ENCODE data around the gene MAP2K4. TPM values are rescaled to one million over a fixed set of nuclear protein-coding genes. Genes with fewer than 3 reads are reported as not detected.
A peak's percentile ranks its signal among the peaks of the same experiment; 100 is the strongest.

The MAP2K4 gene
- total RNA-seq: 77.0 TPM

DNA sequence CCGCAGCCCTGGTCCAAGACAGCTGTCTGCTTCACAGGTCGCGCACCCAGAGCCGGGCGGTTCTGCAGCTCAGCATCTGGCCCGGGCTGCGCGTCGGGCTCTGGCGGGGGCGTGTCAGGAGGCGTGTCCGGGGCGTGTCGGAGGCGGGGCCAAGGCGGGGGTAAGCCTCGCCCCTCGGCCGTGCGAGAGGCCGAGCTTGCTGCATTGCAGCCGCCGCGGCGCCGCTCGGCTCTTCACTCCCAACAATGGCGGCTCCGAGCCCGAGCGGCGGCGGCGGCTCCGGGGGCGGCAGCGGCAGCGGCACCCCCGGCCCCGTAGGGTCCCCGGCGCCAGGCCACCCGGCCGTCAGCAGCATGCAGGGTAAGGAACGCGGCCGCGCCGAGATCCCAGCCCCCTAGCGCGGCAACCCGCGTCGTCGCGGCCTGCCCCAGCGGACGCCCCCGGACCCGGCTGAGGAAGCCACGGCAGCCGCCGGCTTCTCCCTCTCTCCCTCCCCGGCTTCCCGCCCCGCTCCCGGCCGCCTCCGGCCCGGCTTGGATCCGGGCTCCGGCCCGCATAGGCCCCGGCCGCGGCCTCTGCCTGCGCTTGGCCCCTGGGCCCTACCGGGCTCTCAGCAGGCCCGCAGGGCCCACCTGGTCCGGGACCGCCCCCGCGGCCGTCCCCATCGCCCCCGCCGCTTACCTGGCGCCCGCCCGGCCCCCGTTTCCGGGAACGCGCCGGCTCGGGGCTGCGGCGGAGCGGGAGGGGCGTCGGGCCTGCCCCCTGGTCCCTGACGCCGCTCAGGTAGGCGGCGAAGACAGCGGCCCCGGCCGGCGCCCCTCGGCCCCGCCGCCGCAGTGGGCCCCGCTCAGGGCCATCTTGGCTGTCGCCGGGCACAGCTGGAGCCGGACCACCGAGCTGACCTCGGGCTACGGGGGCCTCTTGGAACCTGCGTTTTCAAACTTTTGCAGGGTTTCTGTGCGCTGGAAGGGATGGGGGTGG lies at the start of gene MAP2K4:
TSS of gene MAP2K4 (plus strand) at position 236 of the 981 bp plus-strand sequence. CDS start at position 246, 10 bp downstream.

DNA sequence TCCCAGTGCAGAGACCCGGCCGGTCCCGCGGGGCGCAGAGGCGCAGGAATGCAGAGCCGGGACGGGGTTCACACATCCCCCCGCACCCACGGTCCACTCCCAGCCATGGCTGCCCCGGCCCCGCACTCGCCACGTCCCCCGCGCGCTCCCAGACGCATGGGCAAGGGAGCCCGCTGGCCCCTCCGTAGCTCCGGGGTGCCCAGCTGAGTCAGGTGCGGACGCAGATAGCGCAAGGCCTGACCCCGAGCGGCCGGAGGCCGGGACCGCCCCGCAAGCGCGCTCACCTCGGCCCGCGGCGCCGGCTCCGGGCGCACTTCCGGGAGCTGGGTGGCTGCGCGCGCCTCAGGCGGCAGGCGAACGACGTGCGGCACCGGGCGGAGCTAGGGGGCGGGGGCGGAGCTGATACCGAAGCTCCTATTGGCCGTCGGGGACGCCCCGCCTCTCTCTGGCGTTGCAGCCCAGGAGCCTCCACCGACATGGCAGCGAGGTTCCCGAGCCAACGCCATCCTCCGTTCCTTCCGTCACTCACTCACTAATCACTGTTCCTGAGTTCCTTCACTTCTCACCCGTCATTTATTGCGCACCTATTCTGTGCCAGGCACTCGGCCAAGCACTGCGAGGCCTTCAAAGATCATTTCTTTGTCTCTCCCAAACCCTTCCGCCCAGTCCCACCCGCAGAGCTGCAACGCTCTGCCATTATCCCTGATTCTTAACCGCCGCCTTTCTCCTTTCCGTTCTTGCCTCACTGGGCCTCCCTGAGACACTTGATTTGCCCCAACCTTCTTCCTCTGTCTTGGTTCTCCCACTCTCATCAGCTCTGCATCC lies 23.3 kb upstream of the MAP2K4 start, which contains the start of gene ZNF18:
TSS of gene ZNF18 (minus strand) at position 329 of the 825 bp plus-strand sequence. CDS start 4,646 bp downstream, outside the sequence.

Small RNA genes lying within 50 kb of the gene (small RNA-seq; reads per million reads assigned to genes)
- gene MIR744 (ENCODE audit: low replicate concordance): 47.5 reads per million, percentile 94 among the genes with 10 or more reads in this experiment
- gene RNU11-2P (ENCODE audit: low replicate concordance): not detected

Other genes with a start within 250 kb of the MAP2K4 start
- gene ZNF18, start 23.4 kb upstream of the MAP2K4 start, total RNA-seq: 20.0 TPM